K562 (cell line): ENCODE measurements around the gene PLXND1. TPM values are rescaled to one million over a fixed set of nuclear protein-coding genes. Genes with fewer than 3 reads are reported as not detected.

Source experiments
- ATAC-seq: fragments of 200-7000 bp; cut with Tn5 transposase; 3 replicates; pipeline ENCODE4 v1.9.1; 2020; ENCODE audit warnings: moderate library complexity
- BruUV-seq: library from RNA; stranded (reverse); fragments of 400-500 nt; replicated peaks from 2 replicates; lab custom pipeline; 2021; lab: Mats Ljungman, UMichigan
- CTCF ChIA-PET: fragments of 300-600 bp; formaldehyde crosslinking; extraction: SDS; loops from one replicate; lab custom pipeline; 2021; ENCODE audit warnings: low intra/inter-chr PET ratio; lab: Yijun Ruan, JAX
- POLR2A ChIA-PET: fragments of 300-600, 350-650 bp; sonication (Branson Sonifier 250); formaldehyde crosslinking; extraction: SDS; loops from one replicate; lab custom pipeline; 2021; ENCODE audit warnings: antibody characterized with exemption, inconsistent platforms; lab: Yijun Ruan, JAX
- DNase-seq, 4 experiments: peaks; one replicate each; pipeline versions ENCODE4 v3.0.0 to v3.0.0-alpha.2; 2011 to 2018; ENCODE audit warnings: low spot score in 3 of 4, mixed read lengths in 3 of 4; ENCODE audit errors: extremely low read depth in 1 of 4
- FAIRE-seq: peaks from 2 replicates; lab custom pipeline; 2011; peaks lifted over from hg19 to GRCh38; lab: Jason Lieb, UNC
- H2AFZ ChIP-seq: 2 replicates; pipeline ENCODE4 v1.6.0; 2011; ENCODE audit warnings: low read depth, low read length, control low read depth, inconsistent platforms
- H3K27ac ChIP-seq: fragments of 200-600 bp; 3 replicates; pipeline ENCODE4 v1.8.0; 2011; ENCODE audit warnings: low read depth, mild to moderate bottlenecking, control low read depth, inconsistent platforms, low read length, moderate library complexity, mixed read lengths; ENCODE audit errors: extremely low read depth
- H3K27me3 ChIP-seq, 2 experiments: fragments of 300-600 bp in 1 of 2; 2 replicates in 1 of 2; 3 replicates in 1 of 2; pipeline versions ENCODE4 v1.6.0 to v1.8.0; 2011; ENCODE audit warnings: inconsistent platforms in 2 of 2, low read length in 2 of 2, mild to moderate bottlenecking in 1 of 2, mixed read lengths in 1 of 2, moderate library complexity in 1 of 2; ENCODE audit not compliant: control insufficient read depth in 2 of 2, insufficient read depth in 2 of 2
- H3K36me3 ChIP-seq: fragments of 300-600 bp; 3 replicates; pipeline ENCODE4 v1.8.0; 2011; ENCODE audit warnings: mild to moderate bottlenecking, low read length, inconsistent platforms; ENCODE audit not compliant: control insufficient read depth, insufficient read depth
- H3K4me1 ChIP-seq, 2 experiments: fragments of 200-600 bp in 1 of 2; replicated peaks in 1 of 2; 2 replicates in 1 of 2; 3 replicates in 1 of 2; pipeline versions ENCODE4 v1.5.1 to v1.8.0; 2011; ENCODE audit warnings: inconsistent platforms in 2 of 2, low read length in 2 of 2, mild to moderate bottlenecking in 1 of 2, mixed read lengths in 1 of 2, moderate library complexity in 1 of 2; ENCODE audit not compliant: control insufficient read depth in 2 of 2, insufficient read depth in 2 of 2
- H3K4me2 ChIP-seq: 2 replicates; pipeline ENCODE4 v1.6.1; 2011; ENCODE audit warnings: low read length, control low read depth, inconsistent platforms, mixed read lengths; ENCODE audit not compliant: insufficient read depth
- H3K4me3 ChIP-seq: fragments of 200-600 bp; sonication (generic), shearing (Covaris generic); 2 replicates; pipeline ENCODE4 v1.5.1; 2016; ENCODE audit warnings: control low read depth, inconsistent platforms
- H3K79me2 ChIP-seq: fragments of 200-600 bp; 3 replicates; pipeline ENCODE4 v1.8.0; 2011; ENCODE audit warnings: low read length, inconsistent platforms; ENCODE audit not compliant: control insufficient read depth, insufficient read depth
- H3K9ac ChIP-seq, 2 experiments: 2 replicates each; pipeline versions ENCODE4 v1.6.0 to v1.6.1; 2011; ENCODE audit warnings: low read depth in 2 of 2, low read length in 2 of 2, control low read depth in 1 of 2, inconsistent platforms in 1 of 2, mild to moderate bottlenecking in 1 of 2, mixed read lengths in 1 of 2; ENCODE audit not compliant: insufficient read depth in 1 of 2
- H3K9me1 ChIP-seq: one replicate; pipeline ENCODE4 v1.6.0; 2011; ENCODE audit warnings: inconsistent platforms, mild to moderate bottlenecking, low read length, moderate library complexity; ENCODE audit not compliant: control insufficient read depth, insufficient read depth
- H3K9me3 ChIP-seq: replicated peaks from 2 replicates; pipeline ENCODE4 v1.5.1; 2011; ENCODE audit warnings: low read depth, low read length, inconsistent platforms; ENCODE audit not compliant: control insufficient read depth, insufficient read depth
- H4K20me1 ChIP-seq: replicated peaks from 2 replicates; pipeline ENCODE4 v1.6.1; 2011; ENCODE audit warnings: low read length, inconsistent platforms, mixed read lengths; ENCODE audit not compliant: control insufficient read depth, insufficient read depth
- CAMTA2 ChIP-seq: fragments of 250-450 bp; sonication (Bioruptor Pico); conservative IDR thresholded peaks from 2 replicates; pipeline ENCODE4 v1.5.1; 2022
- ERF ChIP-seq: fragments of 450-650 bp; formaldehyde crosslinking; IDR thresholded peaks from 2 replicates; pipeline ENCODE4 v1.4.0; 2020; ENCODE audit warnings: mild to moderate bottlenecking, mixed read lengths
- LCOR ChIP-seq: sonication (generic); formaldehyde crosslinking; IDR thresholded peaks from 2 replicates; pipeline ENCODE4 v1.8.0; 2022; ENCODE audit warnings: mild to moderate bottlenecking, missing genetic modification reagents
- MYNN ChIP-seq, 2 experiments: sonication (generic); formaldehyde crosslinking in 1 of 2; IDR thresholded peaks; 2 replicates each; pipeline versions ENCODE4 v1.5.0 to v1.6.1; 2016 to 2020; ENCODE audit warnings: antibody characterized with exemption in 1 of 2, missing genetic modification reagents in 1 of 2
- PHB ChIP-seq: fragments of 250-450 bp; sonication (Bioruptor Pico); IDR thresholded peaks from 2 replicates; pipeline ENCODE4 v1.5.0; 2021
- RAD21 ChIP-seq, 2 experiments: fragments of 250-450 bp in 1 of 2; fragments of 450-650 bp in 1 of 2; sonication (Bioruptor Pico) in 1 of 2; formaldehyde crosslinking in 1 of 2; IDR thresholded peaks in 1 of 2; conservative IDR thresholded peaks in 1 of 2; 2 replicates each; pipeline versions ENCODE4 v1.4.0 to v1.8.0; 2020 to 2022; ENCODE audit warnings: mild to moderate bottlenecking in 2 of 2, moderate library complexity in 1 of 2
- SREBF2 ChIP-seq: sonication (generic); formaldehyde crosslinking; IDR thresholded peaks from 2 replicates; pipeline ENCODE4 v1.4.0; 2020; ENCODE audit warnings: mild to moderate bottlenecking, missing genetic modification reagents
- ZNF133 ChIP-seq: fragments of 250-450 bp; sonication (Bioruptor Pico); IDR thresholded peaks from 2 replicates; pipeline ENCODE4 v1.4.0; 2020; ENCODE audit warnings: mild to moderate bottlenecking
- ZNF232 ChIP-seq: sonication (generic); formaldehyde crosslinking; IDR thresholded peaks from 2 replicates; pipeline ENCODE4 v1.8.0; 2022; ENCODE audit warnings: mild to moderate bottlenecking, missing genetic modification reagents
- ZNF354B ChIP-seq: fragments of 250-450 bp; sonication (Bioruptor Pico); IDR thresholded peaks from 2 replicates; pipeline ENCODE4 v1.4.0; 2020
- ZNF695 ChIP-seq: fragments of 450-650 bp; formaldehyde crosslinking; IDR thresholded peaks from 2 replicates; pipeline ENCODE4 v1.4.0; 2020; ENCODE audit warnings: mild to moderate bottlenecking, moderate library complexity
- WGBS: fragments of 100-300 bp; shearing (Covaris generic); methylation state at CpG from one replicate; pipeline ENCODE4 v1.1.6; 2016; ENCODE audit warnings: low coverage, mixed read lengths; ENCODE audit not compliant: insufficient coverage; ENCODE audit errors: missing lambda C conversion rate; 5-methylcytosine and 5-hydroxymethylcytosine counted together
- in situ Hi-C: fragments of 300-500 bp; cut with MboI; formaldehyde crosslinking; loops from 4 replicates; pipeline ENCODE4 v1.15.0; 2018; ENCODE audit warnings: inconsistent platforms, mixed read lengths
- intact Hi-C: fragments of 100-400 bp; cut with micrococcal nuclease; formaldehyde crosslinking; loops from 2 replicates; pipeline ENCODE4 v1.14.2; 2022
- polyA plus RNA-seq, 8 experiments: library from polyadenylated mRNA; depleted of rRNA in 4 of 8; stranded (reverse) in 5 of 8; unstranded in 3 of 8; fragments of >200 nt; fragmentation: Nextera tagmentation in 2 of 8; fragmentation: Illumina TruSeq in 1 of 8; extraction: Ambion mirVana in 2 of 8; extraction: Trizol in 1 of 8; gene quantifications; 2 replicates each; pipeline versions ENCODE4 v1.2.1 to v1.2.3, GENCODE V29; 2011 to 2014; ENCODE audit warnings: inconsistent platforms in 1 of 8, missing spikeins in 1 of 8
- total RNA-seq, 7 experiments: library from RNA; depleted of rRNA in 6 of 7; stranded (reverse); fragments of >200 nt in 6 of 7; fragmentation: Illumina TruSeq in 2 of 7; extraction: Trizol in 2 of 7; gene quantifications; 2 replicates each; pipeline versions ENCODE4 v1.2.1 to v1.2.3, GENCODE V29; 2011 to 2021; ENCODE audit warnings: low replicate concordance in 1 of 7
- TF ChIP-seq, protein P1 (sequence below): fragments of 450-650 bp; IDR thresholded peaks from 2 replicates; pipeline ENCODE4 v1.6.1; 2017; ENCODE audit warnings: mild to moderate bottlenecking, moderate library complexity

PLXND1 gene
- total and polyA plus RNA-seq, 9 of the 15 experiments (the other 6 are each of a cell fraction or from before 2014, with no cell fraction given) = 0.34 to 28.8 (median 14.0) TPM

DNA sequence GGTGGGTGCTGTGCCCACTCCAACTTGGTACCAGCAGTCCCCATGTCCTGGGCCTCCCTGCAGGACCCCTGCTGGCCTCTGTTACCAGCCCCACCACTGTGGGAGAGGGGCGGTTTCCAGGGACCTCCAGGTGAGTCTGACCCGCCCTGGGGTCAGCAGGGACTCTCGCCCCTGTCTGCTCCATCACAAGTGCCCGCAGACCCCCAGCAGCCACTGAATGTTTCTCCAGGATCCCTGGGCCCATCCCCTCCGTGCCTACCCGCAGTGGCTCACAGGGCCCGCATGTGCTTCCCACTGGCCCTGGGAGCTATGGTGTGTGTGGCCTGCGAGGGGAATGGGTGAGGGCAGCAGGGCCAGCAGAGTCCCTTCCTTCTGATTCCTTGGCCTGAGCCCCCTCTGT lies 87.9 kb downstream of the PLXND1 start:
- Histone ChIP-seq H3K9me3 (no peaks in the 10 kb centered on the region), H4K20me1 (no peaks in the 10 kb centered on the region), H3K4me2 (no peak overlapping the region), H3K4me1 (no peaks in the 10 kb centered on the region), H3K9me1 (no peaks in the 10 kb centered on the region), H3K4me3 (no peak overlapping the region), H3K9ac (no peak overlapping the region), H3K79me2 (no peaks in the 10 kb centered on the region), H2AFZ (no peak overlapping the region), H3K27me3 (peaks cover 0 to 18% of the 10 kb centered on the region in 2 experiments; a peak in 2 of 5 replicates), H3K27ac (no peak overlapping the region), H3K36me3 (no peaks in the 10 kb centered on the region)
- TF ChIP-seq ERF (CRISPR knock-in tag) (no peak), RAD21 (CRISPR knock-in tag; conservative IDR thresholded peaks at IDR 0.05 in 1 of 2, IDR thresholded peaks at IDR 0.05 in 1 of 2) (no peak), LCOR (CRISPR knock-in tag) (no peak), PHB (CRISPR knock-in tag) (no peak), SREBF2 (CRISPR knock-in tag) (no peak), ZNF695 (CRISPR knock-in tag) (no peak), CAMTA2 (CRISPR knock-in tag) (no peak), ZNF354B (CRISPR knock-in tag) (no peak), MYNN (IDR thresholded peaks at IDR 0.05) (no peak), MYNN (CRISPR knock-in tag; IDR thresholded peaks at IDR 0.05) (no peak), ZNF133 (CRISPR knock-in tag) (no peak), ZNF232 (CRISPR knock-in tag) (no peak)
- TF ChIP-seq, protein P1, sequence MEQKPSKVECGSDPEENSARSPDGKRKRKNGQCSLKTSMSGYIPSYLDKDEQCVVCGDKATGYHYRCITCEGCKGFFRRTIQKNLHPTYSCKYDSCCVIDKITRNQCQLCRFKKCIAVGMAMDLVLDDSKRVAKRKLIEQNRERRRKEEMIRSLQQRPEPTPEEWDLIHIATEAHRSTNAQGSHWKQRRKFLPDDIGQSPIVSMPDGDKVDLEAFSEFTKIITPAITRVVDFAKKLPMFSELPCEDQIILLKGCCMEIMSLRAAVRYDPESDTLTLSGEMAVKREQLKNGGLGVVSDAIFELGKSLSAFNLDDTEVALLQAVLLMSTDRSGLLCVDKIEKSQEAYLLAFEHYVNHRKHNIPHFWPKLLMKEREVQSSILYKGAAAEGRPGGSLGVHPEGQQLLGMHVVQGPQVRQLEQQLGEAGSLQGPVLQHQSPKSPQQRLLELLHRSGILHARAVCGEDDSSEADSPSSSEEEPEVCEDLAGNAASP = no peak
- ATAC-seq (no peak), DNase-seq (no peak), FAIRE-seq (no peak)
- in situ Hi-C loops = no loop called here
- 61% methylated on average over 5 of the region's 8 CpGs for WGBS
- BruUV-seq = no TSS peak
- POLR2A ChIA-PET = interaction anchor here (0.6 kb wide), 1 partner anchor 98 kb away, joined by 3 read pairs; no protein-coding TSS in a partner anchor
- intact Hi-C loops = no loop called here
- CTCF ChIA-PET = no interaction called here
